DND-41 (cell line): ENCODE measurements around the gene DEPP1.

Experiments used
- EZH2 ChIP-seq: IDR thresholded peaks from 3 replicates; pipeline ENCODE4 v1.6.1; 2012; ENCODE audit warnings: borderline replicate concordance, low read depth, mild to moderate bottlenecking, moderate library complexity, low read length, inconsistent platforms; ENCODE audit not compliant: severe bottlenecking
- TF ChIP-seq, protein P1 (sequence below): IDR thresholded peaks from 2 replicates; pipeline ENCODE4 v1.5.1; 2012; ENCODE audit warnings: borderline replicate concordance, low read length, moderate library complexity, mild to moderate bottlenecking; ENCODE audit not compliant: poor library complexity, severe bottlenecking; ENCODE audit errors: extremely low read depth

DNA sequence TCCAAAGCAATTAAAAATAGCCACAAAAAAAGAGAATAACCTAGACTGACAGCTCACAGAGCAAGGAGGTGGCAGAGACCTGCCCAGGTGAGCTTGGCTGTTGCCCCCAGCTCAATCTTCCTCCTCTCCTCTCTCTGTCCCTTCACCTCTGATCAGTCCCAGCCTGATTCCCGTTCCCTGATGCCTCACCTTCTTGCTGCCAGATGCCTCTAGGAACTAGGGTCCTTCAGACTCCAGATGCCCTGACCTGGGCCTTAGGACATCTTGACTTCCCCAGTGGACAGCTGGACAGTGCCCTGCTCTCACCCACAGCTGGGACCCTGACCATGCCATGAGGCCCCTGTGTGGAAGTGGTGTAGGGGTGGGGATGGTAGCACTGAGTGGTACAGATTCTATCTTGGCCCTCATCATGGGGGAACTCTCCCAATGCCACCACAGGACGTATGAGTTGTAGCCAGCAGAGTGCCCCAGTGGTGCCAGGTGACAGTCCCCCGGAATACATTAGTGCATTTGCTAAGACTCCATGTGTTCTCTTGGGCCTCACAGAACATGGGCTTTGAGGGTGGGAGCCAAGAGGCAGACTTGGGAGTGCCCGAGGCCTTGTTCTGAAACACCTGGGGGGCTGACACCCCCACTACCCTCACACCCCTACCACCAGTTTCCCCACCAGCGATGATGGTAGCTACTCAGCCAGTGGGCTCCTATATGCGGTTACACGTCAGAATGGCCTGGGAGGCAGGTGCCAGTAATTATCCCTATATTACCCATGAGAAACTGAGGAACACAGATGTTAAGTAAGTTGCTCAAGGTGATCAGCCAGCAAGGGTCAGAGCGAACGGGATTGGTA, 2.0 kb downstream of the DEPP1 start:
- TF ChIP-seq, protein P1, sequence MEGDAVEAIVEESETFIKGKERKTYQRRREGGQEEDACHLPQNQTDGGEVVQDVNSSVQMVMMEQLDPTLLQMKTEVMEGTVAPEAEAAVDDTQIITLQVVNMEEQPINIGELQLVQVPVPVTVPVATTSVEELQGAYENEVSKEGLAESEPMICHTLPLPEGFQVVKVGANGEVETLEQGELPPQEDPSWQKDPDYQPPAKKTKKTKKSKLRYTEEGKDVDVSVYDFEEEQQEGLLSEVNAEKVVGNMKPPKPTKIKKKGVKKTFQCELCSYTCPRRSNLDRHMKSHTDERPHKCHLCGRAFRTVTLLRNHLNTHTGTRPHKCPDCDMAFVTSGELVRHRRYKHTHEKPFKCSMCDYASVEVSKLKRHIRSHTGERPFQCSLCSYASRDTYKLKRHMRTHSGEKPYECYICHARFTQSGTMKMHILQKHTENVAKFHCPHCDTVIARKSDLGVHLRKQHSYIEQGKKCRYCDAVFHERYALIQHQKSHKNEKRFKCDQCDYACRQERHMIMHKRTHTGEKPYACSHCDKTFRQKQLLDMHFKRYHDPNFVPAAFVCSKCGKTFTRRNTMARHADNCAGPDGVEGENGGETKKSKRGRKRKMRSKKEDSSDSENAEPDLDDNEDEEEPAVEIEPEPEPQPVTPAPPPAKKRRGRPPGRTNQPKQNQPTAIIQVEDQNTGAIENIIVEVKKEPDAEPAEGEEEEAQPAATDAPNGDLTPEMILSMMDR: no peak
- TF ChIP-seq EZH2: no peak
